K562 (cell line): ENCODE data around the gene ZNF222. TPM values are rescaled to one million over a fixed set of nuclear protein-coding genes. Genes with fewer than 3 reads are reported as not detected.

Source experiments
- ARID2 ChIP-seq: fragments of 450-650 bp; IDR thresholded peaks from 2 replicates; pipeline ENCODE4 v1.6.1; 2017; ENCODE audit warnings: antibody characterized with exemption, mild to moderate bottlenecking
- BMI1 ChIP-seq: fragments of 150-350 bp; IDR thresholded peaks from 2 replicates; pipeline ENCODE4 v1.6.1; 2014; ENCODE audit warnings: low read length
- DEAF1 ChIP-seq: fragments of 450-650 bp; formaldehyde crosslinking; IDR thresholded peaks from 2 replicates; pipeline ENCODE4 v1.4.0; 2020; ENCODE audit warnings: mild to moderate bottlenecking, moderate library complexity
- ELF2 ChIP-seq: fragments of 250-450 bp; sonication (Bioruptor Pico); IDR thresholded peaks from 2 replicates; pipeline ENCODE4 v1.5.0; 2021; ENCODE audit warnings: mild to moderate bottlenecking
- GTF3C2 ChIP-seq: IDR thresholded peaks from 3 replicates; pipeline ENCODE4 v1.6.1; 2011; ENCODE audit warnings: borderline replicate concordance, mild to moderate bottlenecking, moderate library complexity; ENCODE audit not compliant: insufficient read length; ENCODE audit errors: extremely low read depth
- HDAC8 ChIP-seq: fragments of 450-650 bp; IDR thresholded peaks from 2 replicates; pipeline ENCODE4 v1.6.1; 2016; ENCODE audit warnings: mild to moderate bottlenecking, missing genetic modification characterization, moderate library complexity, missing compliant biosample characterization
- IFI16 ChIP-seq: fragments of 250-450 bp; sonication (Bioruptor Pico); IDR thresholded peaks from 2 replicates; pipeline ENCODE4 v2.1.2; 2022; ENCODE audit warnings: mild to moderate bottlenecking, inconsistent platforms
- KAT8 ChIP-seq: fragments of 450-650 bp; IDR thresholded peaks from 2 replicates; pipeline ENCODE4 v1.6.1; 2016; ENCODE audit warnings: low read depth, mild to moderate bottlenecking
- KLF16 ChIP-seq: IDR thresholded peaks from 2 replicates; pipeline ENCODE4 v1.6.1; 2016; ENCODE audit warnings: antibody characterized with exemption
- L3MBTL2 ChIP-seq: fragments of 450-650 bp; IDR thresholded peaks from 2 replicates; pipeline ENCODE4 v1.6.1; 2016; ENCODE audit warnings: mild to moderate bottlenecking, moderate library complexity
- MED1 ChIP-seq: sonication (generic); formaldehyde crosslinking; IDR thresholded peaks from 2 replicates; pipeline ENCODE4 v1.8.1; 2023; ENCODE audit warnings: missing genetic modification reagents, borderline replicate concordance
- NR0B1 ChIP-seq: fragments of 450-650 bp; IDR thresholded peaks from one replicate; pipeline ENCODE4 v1.6.1; 2018; ENCODE audit warnings: mild to moderate bottlenecking, moderate library complexity; ENCODE audit not compliant: partially characterized antibody
- PURB ChIP-seq: sonication (generic); formaldehyde crosslinking; IDR thresholded peaks from 2 replicates; pipeline ENCODE4 v1.9.0; 2021; ENCODE audit warnings: low read depth, mild to moderate bottlenecking, missing genetic modification reagents
- SOX6 ChIP-seq: fragments of 450-650 bp; IDR thresholded peaks from 2 replicates; pipeline ENCODE4 v1.6.1; 2014; ENCODE audit warnings: mild to moderate bottlenecking
- TOE1 ChIP-seq, 2 experiments: fragments of 450-650 bp in 1 of 2; sonication (generic) in 1 of 2; formaldehyde crosslinking in 1 of 2; IDR thresholded peaks; 2 replicates each; pipeline versions ENCODE4 v1.7.1 to v1.8.0; 2016 to 2022; ENCODE audit warnings: borderline replicate concordance in 2 of 2, mild to moderate bottlenecking in 2 of 2, antibody characterized with exemption in 1 of 2, inconsistent platforms in 1 of 2, low read depth in 1 of 2, missing genetic modification reagents in 1 of 2, moderate library complexity in 1 of 2
- ZNF121 ChIP-seq: sonication (generic); formaldehyde crosslinking; conservative IDR thresholded peaks from 2 replicates; pipeline ENCODE4 v1.8.0; 2022; ENCODE audit warnings: missing genetic modification reagents
- ZNF263 ChIP-seq: sonication (generic); formaldehyde crosslinking; IDR thresholded peaks from 2 replicates; pipeline ENCODE4 v1.8.0; 2022; ENCODE audit warnings: mild to moderate bottlenecking, missing genetic modification reagents, borderline replicate concordance
- ZNF277 ChIP-seq: fragments of 250-450 bp; sonication (Bioruptor Pico); IDR thresholded peaks from 2 replicates; pipeline ENCODE4 v1.8.0; 2022; ENCODE audit warnings: inconsistent platforms, mild to moderate bottlenecking, moderate library complexity, borderline replicate concordance
- ZNF282 ChIP-seq: sonication (generic); formaldehyde crosslinking; IDR thresholded peaks from 2 replicates; pipeline ENCODE4 v1.8.1; 2023; ENCODE audit warnings: missing genetic modification reagents
- ZNF436 ChIP-seq: fragments of 250-450, 450-650 bp; sonication (Bioruptor Pico); formaldehyde crosslinking; IDR thresholded peaks from 2 replicates; pipeline ENCODE4 v1.7.0; 2020; ENCODE audit warnings: mild to moderate bottlenecking
- ZNF586 ChIP-seq: fragments of 450-650 bp; formaldehyde crosslinking; conservative IDR thresholded peaks from 2 replicates; pipeline ENCODE4 v1.4.0; 2020; ENCODE audit warnings: mild to moderate bottlenecking, moderate library complexity
- ZNF79 ChIP-seq: fragments of 250-450 bp; sonication (Bioruptor Pico); IDR thresholded peaks from 2 replicates; pipeline ENCODE4 v1.4.0; 2020; ENCODE audit warnings: low read depth, mild to moderate bottlenecking, moderate library complexity
- polyA plus RNA-seq, 8 experiments: library from polyadenylated mRNA; depleted of rRNA in 4 of 8; stranded (reverse) in 5 of 8; unstranded in 3 of 8; fragments of >200 nt; fragmentation: Nextera tagmentation in 2 of 8; fragmentation: Illumina TruSeq in 1 of 8; extraction: Ambion mirVana in 2 of 8; extraction: Trizol in 1 of 8; gene quantifications; 2 replicates each; pipeline versions ENCODE4 v1.2.1 to v1.2.3, GENCODE V29; 2011 to 2014; ENCODE audit warnings: inconsistent platforms in 1 of 8, missing spikeins in 1 of 8
- total RNA-seq, 7 experiments: library from RNA; depleted of rRNA in 6 of 7; stranded (reverse); fragments of >200 nt in 6 of 7; fragmentation: Illumina TruSeq in 2 of 7; extraction: Trizol in 2 of 7; gene quantifications; 2 replicates each; pipeline versions ENCODE4 v1.2.1 to v1.2.3, GENCODE V29; 2011 to 2021; ENCODE audit warnings: low replicate concordance in 1 of 7

Gene ZNF222
- total and polyA plus RNA-seq, 9 of the 15 experiments (the other 6 are each of a cell fraction or from before 2014, with no cell fraction given): 2.3 to 4.5 (median 3.0) TPM

GRCh38 chr19:44025217-44025936 is at the start of gene ZNF222 (continued):
- TF ChIP-seq ZNF121 (CRISPR knock-in tag) (no peak), ZNF263 (CRISPR knock-in tag) (0 out of 2 replicates have a peak, but pooled peaks have one; percentile 20), HDAC8 (tag) (no peak), MED1 (CRISPR knock-in tag) (no peak), L3MBTL2 (peak; percentile 54), NR0B1 (no peak), ZNF586 (CRISPR knock-in tag) (no peak), TOE1 (IDR thresholded peaks at IDR 0.05; ENCODE audit: borderline replicate concordance) (no peak), TOE1 (CRISPR knock-in tag; IDR thresholded peaks at IDR 0.05; ENCODE audit: borderline replicate concordance, low read depth) (no peak), IFI16 (CRISPR knock-in tag) (no peak), PURB (CRISPR knock-in tag) (no peak), ZNF277 (no peak), KLF16 (no peak), ELF2 (CRISPR knock-in tag) (no peak), ARID2 (no peak), GTF3C2 (no peak), SOX6 (peak; percentile 34; the same call in 1 of the 2 replicates), DEAF1 (CRISPR knock-in tag) (no peak), ZNF79 (CRISPR knock-in tag) (no peak), BMI1 (no peak), ZNF282 (CRISPR knock-in tag) (no peak), KAT8 (no peak), ZNF436 (no peak)
